SH-SY5Y (cell line): ENCODE measurements around the gene AMBP.

Source experiments
- GATA2 ChIP-seq: IDR thresholded peaks from 2 replicates; pipeline ENCODE4 v1.6.1; 2011; ENCODE audit warnings: mild to moderate bottlenecking, low read depth, low read length
- GATA3 ChIP-seq: IDR thresholded peaks from 2 replicates; pipeline ENCODE4 v1.6.1; 2011; ENCODE audit warnings: low read depth, mild to moderate bottlenecking, low read length, moderate library complexity

DNA sequence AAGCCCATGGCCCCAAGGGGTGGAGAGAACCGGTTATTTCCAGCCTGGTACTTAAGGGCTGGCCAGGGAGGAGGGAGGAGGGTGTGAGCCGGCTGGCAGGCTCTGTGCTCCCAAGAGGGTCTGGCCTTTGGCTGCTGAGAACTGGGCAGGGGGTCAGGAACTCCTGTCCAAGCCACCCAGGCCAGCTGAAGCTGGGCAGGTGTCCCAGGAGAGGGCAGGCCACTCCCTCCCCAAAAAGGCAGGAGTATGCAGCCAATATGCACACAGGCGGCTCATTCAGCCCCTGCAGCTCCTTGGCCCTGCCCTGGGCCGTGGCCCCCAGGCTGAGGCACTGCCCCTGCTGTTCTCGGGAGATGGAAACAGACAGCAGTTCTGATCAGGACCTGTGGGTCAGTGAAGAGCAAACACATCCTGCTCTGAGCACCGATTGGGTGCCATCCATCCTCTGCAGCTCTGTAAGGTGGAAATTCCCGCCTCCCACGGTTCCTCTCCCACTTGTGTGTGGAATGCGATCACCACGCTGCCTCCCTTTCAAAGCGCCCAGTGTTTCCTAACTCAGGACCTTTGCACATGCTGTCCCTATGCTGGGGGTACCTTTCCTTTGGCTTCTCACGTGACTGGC is 38.1 kb upstream of the AMBP start:
- TF ChIP-seq GATA3 = no peak
- TF ChIP-seq GATA2 = no peak
